ENCODE measurements around the gene SUB1.

SUB1 gene

GRCh38 chr5:32574540-32575175, 10.7 kb upstream of the SUB1 start:
- Histone ChIP-seq H3K4me1 (ENCODE audit: low read length) (peaks cover 38% of the 10 kb centered on the region), H3K4me2 (ENCODE audit: low read length) (no peak overlapping the region), H3K36me3 (replicated peaks; ENCODE audit: low read depth, low read length) (no peaks in the 10 kb centered on the region), H3K4me3 (ENCODE audit: low read length) (no peak overlapping the region), H3K79me2 (ENCODE audit: low read length) (no peaks in the 10 kb centered on the region), H2AFZ (ENCODE audit: low read depth, low read length) (no peak overlapping the region), H3K9me3 (ENCODE audit: insufficient read depth, low read length) (no peaks in the 10 kb centered on the region), H3K9ac (ENCODE audit: low read length) (no peak overlapping the region), H3K27me3 (ENCODE audit: low read depth, low read length) (peaks cover 79% of the 10 kb centered on the region), H4K20me1 (ENCODE audit: insufficient read depth, low read length) (peaks cover 15% of the 10 kb centered on the region; the same call in 1 of the 2 replicates), H3K27ac (ENCODE audit: low read length) (no peak overlapping the region)
- TF ChIP-seq EZH2phosphoT487 (IDR thresholded peaks at IDR 0.05; ENCODE audit: low read depth) (no peak), CTCF (IDR thresholded peaks at IDR 0.05; ENCODE audit: low read depth, low read length) (no peak)

DNA sequence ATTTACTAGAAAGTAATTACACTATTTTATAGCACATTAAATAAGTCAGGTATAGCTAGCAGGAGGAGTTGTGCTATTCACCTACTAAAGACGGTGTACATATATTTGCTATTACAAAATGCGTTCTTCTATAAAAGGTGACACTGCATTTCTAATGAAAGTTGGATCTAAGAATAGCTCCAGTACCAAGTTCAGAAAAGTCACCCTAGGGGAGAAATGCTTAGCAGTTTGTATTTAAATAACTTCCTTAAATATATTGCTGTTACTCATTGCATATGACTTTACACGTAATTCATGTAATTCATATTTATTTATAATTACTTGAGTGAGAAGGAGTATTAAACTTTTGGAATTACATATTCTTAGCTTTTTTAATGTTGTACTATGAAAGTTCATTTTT, 7.0 kb upstream of the SUB1 start:
- H3K36me3 ChIP-seq (replicated peaks; ENCODE audit: low read depth, low read length): no peaks in the 10 kb centered on the region
- H3K27me3 ChIP-seq (ENCODE audit: low read depth, low read length): peaks cover 86% of the 10 kb centered on the region
- H2AFZ ChIP-seq (ENCODE audit: low read depth, low read length): no peak overlapping the region
- H3K4me2 ChIP-seq (ENCODE audit: low read length): peak overlapping the region; percentile 26; the same call in 1 of the 2 replicates
- TF ChIP-seq EZH2phosphoT487 (IDR thresholded peaks at IDR 0.05; ENCODE audit: low read depth) (no peak), CTCF (IDR thresholded peaks at IDR 0.05; ENCODE audit: low read depth, low read length) (no peak)
- no peak overlapping the region for H3K9ac ChIP-seq (ENCODE audit: low read length)
- no peaks in the 10 kb centered on the region for H3K79me2 ChIP-seq (ENCODE audit: low read length)
- no peaks in the 10 kb centered on the region for H3K9me3 ChIP-seq (ENCODE audit: insufficient read depth, low read length)
- H4K20me1 ChIP-seq (ENCODE audit: insufficient read depth, low read length): peaks cover 15% of the 10 kb centered on the region
- peaks cover 40% of the 10 kb centered on the region for H3K4me1 ChIP-seq (ENCODE audit: low read length)
- H3K4me3 ChIP-seq (ENCODE audit: low read length): no peak overlapping the region
- H3K27ac ChIP-seq (ENCODE audit: low read length): no peak overlapping the region

- TF ChIP-seq EZH2phosphoT487 (IDR thresholded peaks at IDR 0.05; ENCODE audit: low read depth) (no peak), CTCF (IDR thresholded peaks at IDR 0.05; ENCODE audit: low read depth, low read length) (no peak)
- no peak overlapping the region for H3K27ac ChIP-seq (ENCODE audit: low read length)
- peaks cover 39% of the 10 kb centered on the region for H3K4me1 ChIP-seq (ENCODE audit: low read length)
- peaks cover 85% of the 10 kb centered on the region for H3K27me3 ChIP-seq (ENCODE audit: low read depth, low read length)
- H2AFZ ChIP-seq (ENCODE audit: low read depth, low read length): no peak overlapping the region
- H3K36me3 ChIP-seq (replicated peaks; ENCODE audit: low read depth, low read length): no peaks in the 10 kb centered on the region
- H3K4me3 ChIP-seq (ENCODE audit: low read length): no peak overlapping the region
- 0 out of 2 replicates have a peak overlapping the region, but pooled peaks have one; percentile 26 for H3K4me2 ChIP-seq (ENCODE audit: low read length)
- H3K9me3 ChIP-seq (ENCODE audit: insufficient read depth, low read length): no peaks in the 10 kb centered on the region
- no peaks in the 10 kb centered on the region for H3K79me2 ChIP-seq (ENCODE audit: low read length)
- no peak overlapping the region for H3K9ac ChIP-seq (ENCODE audit: low read length)
- peaks cover 15% of the 10 kb centered on the region for H4K20me1 ChIP-seq (ENCODE audit: insufficient read depth, low read length)
Measured at GRCh38 chr5:32578764-32579163, 6.6 kb upstream of the SUB1 start.

- Histone ChIP-seq H3K4me1 (ENCODE audit: low read length) (peaks cover 43% of the 10 kb centered on the region), H3K9me3 (ENCODE audit: insufficient read depth, low read length) (no peaks in the 10 kb centered on the region), H3K4me2 (ENCODE audit: low read length) (peak overlapping the region; percentile 24; the same call in 1 of the 2 replicates), H3K27ac (ENCODE audit: low read length) (no peak overlapping the region), H2AFZ (ENCODE audit: low read depth, low read length) (no peak overlapping the region), H3K4me3 (ENCODE audit: low read length) (no peak overlapping the region), H3K27me3 (ENCODE audit: low read depth, low read length) (peaks cover 68% of the 10 kb centered on the region), H3K9ac (ENCODE audit: low read length) (no peak overlapping the region), H3K79me2 (ENCODE audit: low read length) (no peaks in the 10 kb centered on the region), H3K36me3 (replicated peaks; ENCODE audit: low read depth, low read length) (no peaks in the 10 kb centered on the region), H4K20me1 (ENCODE audit: insufficient read depth, low read length) (peaks cover 6% of the 10 kb centered on the region)
- no peak for TF ChIP-seq EZH2phosphoT487 (IDR thresholded peaks at IDR 0.05; ENCODE audit: low read depth)
- TF ChIP-seq CTCF (IDR thresholded peaks at IDR 0.05; ENCODE audit: low read depth, low read length): no peak
Measured at GRCh38 chr5:32581010-32581785, 4.2 kb upstream of the SUB1 start.
